ENCODE results near the gene SOCS4.
A peak's percentile ranks its signal among the peaks of the same experiment; 100 is the strongest.

Gene SOCS4

GRCh38 chr14:55085060-55085660, 58.1 kb downstream of the SOCS4 start:
- no peak for DNase-seq (ENCODE audit: low read depth in 3 of 3)

GRCh38 chr14:55086938-55087337, 59.9 kb downstream of the SOCS4 start:
- DNase-seq (ENCODE audit: low read depth in 3 of 3): no peak

GRCh38 chr14:55088356-55088755, 61.3 kb downstream of the SOCS4 start:
- DNase-seq (ENCODE audit: low read depth in 3 of 3): no peak

GRCh38 chr14:55092341-55092740, 65.3 kb downstream of the SOCS4 start:
- no peak for DNase-seq (ENCODE audit: low read depth in 3 of 3)

GRCh38 chr14:55094292-55095157, 67.5 kb downstream of the SOCS4 start:
- DNase-seq (ENCODE audit: low read depth in 3 of 3): no peak

GRCh38 chr14:55097881-55098560, 71.0 kb downstream of the SOCS4 start:
- DNase-seq (ENCODE audit: low read depth in 3 of 3): peak; percentile 21 to 43 (median 30)

- DNase-seq (ENCODE audit: low read depth in 3 of 3): no peak
Observed at GRCh38 chr14:55098561-55098898, 71.5 kb downstream of the SOCS4 start.

All from stimulated activated CD4-positive, alpha-beta T cell treated with anti-CD3 and anti-CD28 coated beads, TNF-alpha, amount 100 ng/mL, for 24 hours (primary cell).